GM21515 (cell line): ENCODE results near the gene NPB.

ENCODE experiments used
- ATAC-seq: cut with Tn5 transposase; IDR thresholded peaks from one replicate; pipeline ENCODE4 v1.9.1; 2021; ENCODE audit not compliant: unreplicated experiment

NPB gene

GRCh38 chr17:81869221-81870130 lies 32.6 kb upstream of the NPB start:
- ATAC-seq = no peak

GRCh38 chr17:81870131-81870980 lies 31.7 kb upstream of the NPB start:
- no peak for ATAC-seq

- ATAC-seq = peak; percentile 10
Measured at GRCh38 chr17:81870981-81871386, 31.1 kb upstream of the NPB start, which contains the start of gene ARHGDIA. ARHGDIA (minus strand) TSS chr17:81871337; CDS start chr17:81869930, 1,407 bp downstream.

GRCh38 chr17:81871387-81872230 lies 30.4 kb upstream of the NPB start:
- peak; percentile 42 for ATAC-seq

- ATAC-seq = no peak
Measured at GRCh38 chr17:81877569-81877968, 24.5 kb upstream of the NPB start.

GRCh38 chr17:81878294-81878693 lies 23.7 kb upstream of the NPB start:
- no peak for ATAC-seq

GRCh38 chr17:81879121-81879520 lies 22.9 kb upstream of the NPB start:
- ATAC-seq = no peak

- ATAC-seq = no peak
Measured at GRCh38 chr17:81884520-81884919, 17.5 kb upstream of the NPB start.

GRCh38 chr17:81884968-81885367 lies 17.1 kb upstream of the NPB start:
- ATAC-seq = no peak

- ATAC-seq = no peak
Measured at GRCh38 chr17:81885454-81885853, 16.6 kb upstream of the NPB start.

GRCh38 chr17:81885869-81886548 lies 16.0 kb upstream of the NPB start:
- ATAC-seq = no peak

GRCh38 chr17:81888105-81888987 lies 13.7 kb upstream of the NPB start:
- no peak for ATAC-seq

GRCh38 chr17:81888988-81889595 lies 12.9 kb upstream of the NPB start:
- ATAC-seq = no peak

GRCh38 chr17:81889602-81890001 lies 12.4 kb upstream of the NPB start:
- ATAC-seq = no peak

GRCh38 chr17:81890447-81891302 lies 11.4 kb upstream of the NPB start:
- ATAC-seq = no peak

- ATAC-seq = peak; percentile 30
Measured at GRCh38 chr17:81891303-81891552, 10.8 kb upstream of the NPB start.

- no peak for ATAC-seq
Measured at GRCh38 chr17:81895400-81895799, 6.6 kb upstream of the NPB start.
